HG02884 (cell line): ENCODE data around the gene MDM2.
"Not testable (repeated sequence)": the region's sequence is repeated elsewhere in the genome, so short reads cannot be mapped to it uniquely, and the experiment has no call there.

Experiments used
- ATAC-seq: cut with Tn5 transposase; IDR thresholded peaks from one replicate; pipeline ENCODE4 v1.9.1; 2021; ENCODE audit warnings: mild to moderate bottlenecking, moderate library complexity; ENCODE audit not compliant: unreplicated experiment

MDM2 gene

GRCh38 chr12:68805592-68806120 is 2.3 kb upstream of the MDM2 start:
- no peak for ATAC-seq

DNA sequence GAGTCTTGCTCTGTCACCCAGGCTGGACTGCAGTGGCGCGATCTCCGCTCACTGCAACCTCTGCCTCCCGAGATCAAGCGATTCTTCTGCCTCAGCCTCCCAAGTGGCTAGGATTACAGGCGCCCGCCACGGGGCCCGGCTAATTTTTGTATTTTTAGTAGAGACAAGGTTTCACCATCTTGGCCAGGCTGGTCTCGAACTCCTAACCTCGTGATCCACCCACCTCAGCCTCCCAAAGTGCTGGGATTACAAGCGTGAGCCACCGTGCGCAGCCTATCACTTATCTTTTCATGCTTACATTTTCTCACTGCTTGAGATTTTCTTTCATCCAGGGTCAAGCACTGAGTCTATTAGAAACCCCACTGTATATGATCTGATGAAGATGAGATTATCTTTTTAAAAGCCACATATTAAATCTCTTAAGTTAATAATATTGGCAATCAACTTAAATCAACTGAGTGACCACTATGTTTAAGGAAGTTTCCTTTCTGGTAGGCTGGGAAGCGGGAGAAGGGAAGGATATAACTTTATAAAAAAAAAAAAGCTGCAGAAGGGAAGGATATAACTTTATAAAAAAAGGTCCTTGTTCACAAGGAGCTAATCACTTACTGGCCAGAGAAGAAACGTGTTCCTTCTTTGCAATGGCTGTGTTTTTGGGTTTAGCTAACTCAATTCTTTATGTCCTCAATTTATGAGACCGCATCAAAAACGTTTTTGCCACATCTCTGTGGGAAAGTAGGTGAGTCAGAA is 1.3 kb upstream of the MDM2 start:
- no peak for ATAC-seq

DNA sequence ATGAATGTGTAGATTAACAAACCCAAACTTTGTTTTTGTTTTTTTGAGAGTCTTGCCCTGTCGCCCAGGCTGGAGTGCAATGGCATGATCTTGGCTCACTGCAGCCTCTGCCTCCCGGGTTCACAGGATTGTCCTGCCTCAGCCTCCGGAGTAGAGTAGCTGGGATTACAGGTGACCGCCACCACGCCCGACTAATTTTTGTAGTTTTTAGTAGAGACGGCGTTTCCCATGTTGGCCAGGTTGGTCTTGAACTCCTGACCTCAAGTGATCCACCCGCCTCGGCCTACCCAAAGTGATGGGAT is 752 bp upstream of the MDM2 start:
- ATAC-seq: not testable (repeated sequence)

DNA sequence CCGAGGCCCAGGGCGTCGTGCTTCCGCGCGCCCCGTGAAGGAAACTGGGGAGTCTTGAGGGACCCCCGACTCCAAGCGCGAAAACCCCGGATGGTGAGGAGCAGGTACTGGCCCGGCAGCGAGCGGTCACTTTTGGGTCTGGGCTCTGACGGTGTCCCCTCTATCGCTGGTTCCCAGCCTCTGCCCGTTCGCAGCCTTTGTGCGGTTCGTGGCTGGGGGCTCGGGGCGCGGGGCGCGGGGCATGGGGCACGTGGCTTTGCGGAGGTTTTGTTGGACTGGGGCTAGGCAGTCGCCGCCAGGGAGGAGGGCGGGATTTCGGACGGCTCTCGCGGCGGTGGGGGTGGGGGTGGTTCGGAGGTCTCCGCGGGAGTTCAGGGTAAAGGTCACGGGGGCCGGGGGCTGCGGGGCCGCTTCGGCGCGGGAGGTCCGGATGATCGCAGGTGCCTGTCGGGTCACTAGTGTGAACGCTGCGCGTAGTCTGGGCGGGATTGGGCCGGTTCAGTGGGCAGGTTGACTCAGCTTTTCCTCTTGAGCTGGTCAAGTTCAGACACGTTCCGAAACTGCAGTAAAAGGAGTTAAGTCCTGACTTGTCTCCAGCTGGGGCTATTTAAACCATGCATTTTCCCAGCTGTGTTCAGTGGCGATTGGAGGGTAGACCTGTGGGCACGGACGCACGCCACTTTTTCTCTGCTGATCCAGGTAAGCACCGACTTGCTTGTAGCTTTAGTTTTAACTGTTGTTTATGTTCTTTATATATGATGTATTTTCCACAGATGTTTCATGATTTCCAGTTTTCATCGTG is 612 bp downstream of the MDM2 start:
- peak; percentile 53 for ATAC-seq

- ATAC-seq: no peak
Measured at GRCh38 chr12:68809190-68810026, 1.4 kb downstream of the MDM2 start.

DNA sequence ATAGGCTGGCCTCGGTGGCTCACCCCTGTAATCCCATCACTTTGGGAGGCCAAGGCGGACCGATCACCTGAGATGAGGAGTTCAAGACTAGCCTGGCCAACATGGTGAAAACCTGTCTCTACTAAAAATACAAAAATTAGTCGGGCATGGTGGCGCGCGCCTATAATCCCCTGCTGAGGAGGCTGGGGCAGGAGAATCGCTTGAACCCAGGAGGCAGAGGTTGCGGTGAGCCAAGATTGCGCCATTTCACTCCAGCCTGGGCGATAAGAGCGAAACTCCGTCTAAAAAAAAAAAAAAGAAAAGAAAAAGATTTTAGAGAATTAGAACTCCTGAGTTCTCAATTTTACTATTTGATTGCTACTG is 2.0 kb downstream of the MDM2 start:
- ATAC-seq: not testable (repeated sequence)

DNA sequence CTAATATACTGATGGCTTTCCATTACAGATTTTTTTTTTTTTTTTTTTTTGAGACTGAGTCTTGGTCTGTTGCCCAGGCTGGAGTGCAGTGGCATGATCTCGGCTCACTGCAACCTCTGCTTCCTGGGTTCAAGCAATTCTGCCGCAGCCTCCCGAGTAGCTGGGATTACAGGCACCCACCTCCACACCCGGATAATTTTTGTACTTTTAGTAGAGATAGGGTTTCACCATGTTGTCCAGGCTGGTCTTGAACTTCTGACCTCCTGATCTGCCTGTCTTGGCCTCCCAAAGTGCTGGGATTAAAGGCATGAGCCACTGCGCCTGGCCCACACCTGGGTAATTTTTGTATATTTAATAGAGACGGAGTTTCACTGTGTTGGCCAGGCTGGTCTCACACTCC is 3.6 kb downstream of the MDM2 start:
- not testable (repeated sequence) for ATAC-seq

DNA sequence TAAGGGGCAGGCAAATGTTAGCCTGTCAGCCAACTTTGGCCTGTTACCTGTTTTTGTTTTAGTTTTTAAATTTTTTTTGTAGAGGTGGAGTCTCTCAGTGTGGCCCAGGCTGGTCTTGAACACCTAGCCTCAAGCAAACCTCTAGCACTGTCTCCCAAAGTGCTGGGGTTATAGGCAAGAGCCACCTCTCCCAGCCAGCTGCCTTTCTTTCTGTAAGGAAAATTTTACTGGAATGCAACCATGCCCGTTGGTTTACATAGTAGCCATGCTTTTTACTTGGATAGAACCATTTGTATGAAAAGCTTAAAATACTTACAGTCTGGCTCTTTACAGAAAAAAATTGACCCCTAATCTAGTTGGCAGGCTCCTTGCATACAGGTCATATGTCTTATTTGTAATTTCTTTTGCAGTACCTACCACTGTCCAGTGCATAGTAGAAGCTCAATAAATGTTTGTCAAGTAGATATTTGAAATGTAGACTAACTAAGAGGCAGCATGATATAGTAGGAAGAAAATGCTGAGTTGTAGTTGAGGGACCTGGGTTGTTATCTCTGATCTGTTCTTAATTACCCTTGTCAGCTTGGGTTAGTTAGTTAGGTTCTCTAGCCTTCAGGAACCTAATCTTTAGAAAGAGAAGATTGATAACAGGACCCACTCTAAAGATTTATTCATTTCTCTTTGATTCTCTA is 4.7 kb downstream of the MDM2 start:
- ATAC-seq: no peak

DNA sequence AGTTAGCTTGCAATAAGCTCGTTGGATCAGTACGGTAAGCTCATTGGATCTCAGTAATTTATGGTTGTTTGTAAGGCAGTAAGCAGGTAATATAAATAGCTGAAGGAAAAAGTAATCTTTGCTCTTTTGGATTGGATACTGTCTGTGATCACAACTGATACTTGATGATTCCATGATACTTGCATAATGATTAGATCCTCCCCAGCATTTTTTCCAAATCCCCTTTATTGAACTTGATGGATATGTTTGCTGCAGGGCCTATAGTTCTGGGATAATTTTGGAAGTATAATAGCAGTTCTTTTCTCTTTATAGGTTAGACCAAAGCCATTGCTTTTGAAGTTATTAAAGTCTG is 5.2 kb downstream of the MDM2 start:
- ATAC-seq: no peak

DNA sequence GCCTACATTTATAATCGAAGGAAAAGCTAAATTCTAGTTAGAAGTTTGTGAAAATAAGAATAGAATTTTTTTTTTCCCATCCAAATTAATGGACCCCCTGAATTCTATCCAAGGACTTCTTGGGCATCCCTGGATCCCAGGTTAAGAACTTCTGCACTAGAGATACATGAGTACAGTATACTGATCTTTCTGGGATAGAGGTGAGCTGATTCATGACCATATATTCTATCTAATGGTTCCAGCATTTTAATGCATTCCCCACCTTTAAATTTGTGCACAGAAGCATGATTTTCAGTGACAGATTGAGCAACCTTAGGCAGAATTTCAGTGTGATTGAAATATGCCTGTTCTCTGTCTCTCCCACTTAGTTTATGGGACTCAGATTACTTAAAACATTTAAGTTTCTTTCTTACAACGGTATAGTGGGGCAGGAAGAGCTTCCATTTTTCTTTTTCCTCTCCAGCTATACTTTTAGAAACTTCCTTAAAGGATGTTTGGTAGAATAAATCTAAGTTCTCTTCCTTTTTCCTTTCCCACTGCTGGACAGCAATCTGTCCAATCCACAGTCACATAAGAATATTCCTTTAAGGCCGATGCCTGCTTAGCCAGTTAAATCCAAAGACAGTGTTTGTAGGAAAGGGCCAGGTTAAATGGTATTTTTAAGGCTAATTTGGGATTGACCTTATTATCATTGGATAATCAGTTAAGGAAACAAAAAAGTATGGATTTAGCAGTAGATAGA is 6.7 kb downstream of the MDM2 start:
- no peak for ATAC-seq

GRCh38 chr12:68815232-68815927 is 7.4 kb downstream of the MDM2 start:
- no peak for ATAC-seq

GRCh38 chr12:68815928-68816800 is 8.2 kb downstream of the MDM2 start:
- no peak for ATAC-seq

GRCh38 chr12:68819481-68819880 is 11.5 kb downstream of the MDM2 start:
- ATAC-seq: not testable (repeated sequence)

DNA sequence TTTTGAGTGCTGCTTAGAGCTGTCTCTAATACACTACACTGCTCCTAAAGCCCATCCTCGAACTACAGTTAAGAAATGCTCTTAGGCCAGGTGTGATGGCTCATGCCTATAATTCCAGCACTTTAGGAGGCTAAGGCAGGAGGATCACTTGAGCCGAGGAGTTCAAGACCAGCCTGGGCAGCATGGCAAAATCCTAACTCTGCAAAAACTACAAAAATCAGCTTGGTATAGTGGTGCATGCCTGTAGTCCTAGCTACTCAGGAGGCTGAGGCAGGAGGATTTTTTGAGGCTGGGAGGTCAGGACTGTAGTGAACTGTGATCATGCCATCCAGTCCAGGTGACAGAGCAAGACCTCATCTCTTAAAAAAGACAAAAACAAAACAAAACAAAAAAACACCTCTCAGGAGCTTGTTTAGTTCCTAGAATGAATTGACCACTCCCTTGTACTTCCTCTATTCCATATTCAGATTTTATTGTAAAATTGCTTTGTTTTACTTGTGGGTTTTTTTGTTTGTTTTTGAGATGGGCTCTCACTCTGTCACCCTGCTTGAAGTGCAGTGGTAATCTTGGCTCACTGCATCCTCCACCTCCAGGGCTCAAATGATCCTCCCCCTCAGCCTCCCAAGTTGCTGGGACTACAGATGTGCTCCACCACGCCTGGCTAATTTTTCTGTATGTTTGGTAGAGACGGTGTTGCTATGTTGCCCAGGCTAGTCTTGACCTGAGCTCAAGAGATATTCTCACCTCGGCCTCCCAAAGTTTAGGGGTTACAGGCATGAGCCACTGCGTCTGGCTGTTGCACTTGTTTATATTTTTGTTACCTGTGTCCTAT is 13.6 kb downstream of the MDM2 start:
- ATAC-seq: no peak

DNA sequence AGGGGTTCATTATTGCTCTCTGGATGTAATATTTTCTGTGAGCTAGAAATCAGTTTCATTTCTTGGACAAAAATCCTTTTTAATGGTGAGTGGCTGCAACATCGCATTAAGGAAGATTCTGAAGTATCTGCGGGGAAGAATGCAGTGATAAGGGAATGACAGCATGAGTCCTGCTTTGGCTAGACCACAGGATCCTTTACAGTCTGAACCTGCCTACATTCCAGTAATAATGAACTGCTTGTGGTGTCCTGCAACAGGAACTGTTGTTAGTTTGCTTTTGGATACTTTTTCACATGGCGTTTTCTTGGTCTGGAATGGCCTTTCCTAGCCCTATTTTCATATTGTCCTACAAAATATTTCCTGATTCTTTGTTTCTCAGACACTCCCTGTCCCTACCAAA is 15.7 kb downstream of the MDM2 start:
- no peak for ATAC-seq

GRCh38 chr12:68824131-68824530 is 16.2 kb downstream of the MDM2 start:
- ATAC-seq: no peak

- ATAC-seq: no peak
Measured at GRCh38 chr12:68824597-68825250, 16.7 kb downstream of the MDM2 start.
